Measurements from ENCODE around the gene PLD6. TPM values are rescaled to one million over a fixed set of nuclear protein-coding genes. Genes with fewer than 3 reads are reported as not detected.

Gene PLD6
- total and polyA plus RNA-seq, 2 donors (not counting 1 experiment from before 2014, with no cell fraction given): 2.0 to 4.1 TPM

DNA sequence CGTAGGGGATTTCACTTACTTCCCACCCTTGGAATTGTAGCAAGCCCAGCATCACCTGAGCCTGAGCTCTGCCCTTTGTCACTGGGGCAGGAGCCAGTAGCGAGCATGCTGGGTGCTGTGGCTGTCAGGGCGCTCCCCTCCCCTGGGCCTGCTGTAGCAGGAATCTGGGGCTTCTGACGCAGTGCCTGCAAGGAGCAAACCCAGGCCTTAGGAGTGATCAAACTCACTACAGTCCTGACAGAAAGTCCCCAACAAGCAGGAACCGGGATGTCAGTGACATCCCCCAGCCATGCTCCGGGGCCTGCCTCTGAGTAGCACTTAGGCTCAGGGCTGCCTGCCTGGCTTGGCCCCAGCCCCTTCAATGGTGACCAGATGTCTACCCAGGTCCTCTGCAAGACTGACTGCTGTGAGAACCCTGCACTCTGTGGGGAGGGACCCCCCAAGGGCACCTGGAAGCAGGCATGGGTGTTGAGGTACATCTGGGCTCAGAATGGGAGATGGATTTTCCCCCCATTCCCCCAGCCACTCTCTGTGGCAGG, 23.5 kb downstream of the PLD6 start:
- intact Hi-C loops (cut with micrococcal nuclease): loop anchor here (10.0 kb wide), 1 partner anchor 52 kb away; the partner anchor contains the start of gene FLCN
- peak overlapping the region; percentile 93 for H3K27ac Mint-ChIP-seq
- Histone ChIP-seq H3K4me3 (ENCODE audit: control extremely low read depth in 1 of 5, extremely low read depth in 1 of 5, insufficient read depth in 1 of 5, low read depth in 2 of 5, low read length in 4 of 5) (peak overlapping the region in 1 of 5 experiments; percentile 8), H3K9ac (ENCODE audit: low read length) (peak overlapping the region; percentile 38), H3K27me3 (replicated peaks in 1 of 4; ENCODE audit: control extremely low read depth in 1 of 4, control insufficient read depth in 3 of 4, insufficient read depth in 4 of 4, low read length in 3 of 4) (no peaks in the 10 kb centered on the region), H3K27ac (ENCODE audit: low read length in 2 of 2) (peak overlapping the region; percentile 40 to 61), H3K4me2 (replicated peaks; ENCODE audit: low read depth, low read length, poor library complexity, severe bottlenecking) (peak overlapping the region; percentile 64), H3K79me2 (ENCODE audit: control insufficient read depth, insufficient read depth, low read length) (no peaks in the 10 kb centered on the region), H3K36me3 (replicated peaks in 1 of 2; ENCODE audit: control extremely low read depth in 1 of 2, control insufficient read depth in 1 of 2, extremely low read depth in 1 of 2, insufficient read depth in 2 of 2, low read length in 1 of 2) (peaks cover 12 to 55% of the 10 kb centered on the region in 2 experiments), H4K20me1 (ENCODE audit: control insufficient read depth, insufficient read depth, low read length, poor library complexity, severe bottlenecking) (no peaks in the 10 kb centered on the region), H3K4me1 (ENCODE audit: control insufficient read depth in 2 of 2, insufficient read depth in 2 of 2, low read length in 2 of 2) (peaks cover 19 to 42% of the 10 kb centered on the region in 2 donors), H3K9me3 (ENCODE audit: control extremely low read depth in 1 of 3, control insufficient read depth in 2 of 3, insufficient read depth in 1 of 3, low read length in 2 of 3) (peaks cover 0 to 4% (median 0%) of the 10 kb centered on the region in 3 donors), H2AFZ (ENCODE audit: insufficient read depth, low read depth, low read length, poor library complexity, severe bottlenecking) (no peak overlapping the region)
- peaks cover 45% of the 10 kb centered on the region for H3K4me1 Mint-ChIP-seq
- no peak for ATAC-seq (ENCODE audit: low read depth)
- H3K4me3 Mint-ChIP-seq: no peak overlapping the region
- ChIA-PET POLR2A (interaction anchor here (0.7 to 1.0 kb wide), 2 partner anchors 8 to 54 kb away, joined by 3 to 7 read pairs; partner anchors contain the start of gene FLCN), CTCF (no interaction called here)
- no peaks in the 10 kb centered on the region for H3K27me3 Mint-ChIP-seq
- TF ChIP-seq, protein P1, sequence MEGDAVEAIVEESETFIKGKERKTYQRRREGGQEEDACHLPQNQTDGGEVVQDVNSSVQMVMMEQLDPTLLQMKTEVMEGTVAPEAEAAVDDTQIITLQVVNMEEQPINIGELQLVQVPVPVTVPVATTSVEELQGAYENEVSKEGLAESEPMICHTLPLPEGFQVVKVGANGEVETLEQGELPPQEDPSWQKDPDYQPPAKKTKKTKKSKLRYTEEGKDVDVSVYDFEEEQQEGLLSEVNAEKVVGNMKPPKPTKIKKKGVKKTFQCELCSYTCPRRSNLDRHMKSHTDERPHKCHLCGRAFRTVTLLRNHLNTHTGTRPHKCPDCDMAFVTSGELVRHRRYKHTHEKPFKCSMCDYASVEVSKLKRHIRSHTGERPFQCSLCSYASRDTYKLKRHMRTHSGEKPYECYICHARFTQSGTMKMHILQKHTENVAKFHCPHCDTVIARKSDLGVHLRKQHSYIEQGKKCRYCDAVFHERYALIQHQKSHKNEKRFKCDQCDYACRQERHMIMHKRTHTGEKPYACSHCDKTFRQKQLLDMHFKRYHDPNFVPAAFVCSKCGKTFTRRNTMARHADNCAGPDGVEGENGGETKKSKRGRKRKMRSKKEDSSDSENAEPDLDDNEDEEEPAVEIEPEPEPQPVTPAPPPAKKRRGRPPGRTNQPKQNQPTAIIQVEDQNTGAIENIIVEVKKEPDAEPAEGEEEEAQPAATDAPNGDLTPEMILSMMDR (IDR thresholded peaks at IDR 0.05): no peak
- TF ChIP-seq EZH2 (IDR thresholded peaks at IDR 0.05; ENCODE audit: borderline replicate concordance, insufficient read depth, low read depth, low read length, poor library complexity, severe bottlenecking): no peak
- DNase-seq: no peak
- 66% methylated on average over 6 of the region's 6 CpGs for WGBS (ENCODE audit: insufficient coverage)
- H3K9me3 Mint-ChIP-seq (ENCODE audit: insufficient read depth): no peaks in the 10 kb centered on the region
